NCI-H82 treated with DMSO at 0.1 percent for 48 hours (cell line): Measurements from ENCODE around the gene SETD5.

ENCODE experiments used
- DNase-seq: peaks from one replicate; lab custom pipeline; 2025; ENCODE audit not compliant: unreplicated experiment; lab: John Stamatoyannopoulos, UW

The SETD5 gene

DNA sequence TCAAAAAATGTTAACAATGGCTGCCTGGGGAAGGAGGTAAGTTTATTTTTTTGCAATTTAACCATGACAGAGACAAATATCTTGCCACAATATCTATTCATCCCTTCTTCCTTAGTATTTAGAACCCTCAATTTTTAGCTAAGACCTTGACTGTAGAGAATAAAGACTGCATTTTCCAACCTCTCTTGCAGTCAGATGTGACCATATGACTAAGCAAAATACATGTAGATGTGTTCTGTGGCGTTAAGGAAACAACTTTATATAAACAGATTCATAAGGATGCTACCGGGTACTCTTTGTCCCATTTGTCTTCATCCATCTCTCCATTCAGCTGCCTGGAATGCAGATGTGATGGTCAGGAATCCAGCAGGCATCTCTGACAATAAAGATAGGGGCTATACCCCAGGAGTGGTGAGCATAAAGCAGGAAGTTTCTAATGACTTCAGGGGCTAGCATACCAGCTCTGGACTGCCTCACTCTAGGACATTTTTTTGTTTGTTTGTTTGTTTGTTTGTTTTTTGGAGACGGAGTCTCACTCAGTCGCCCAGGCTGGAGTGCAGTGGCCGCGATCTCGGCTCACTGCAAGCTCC, 115.1 kb downstream of the SETD5 start:
- DNase-seq = no peak

DNA sequence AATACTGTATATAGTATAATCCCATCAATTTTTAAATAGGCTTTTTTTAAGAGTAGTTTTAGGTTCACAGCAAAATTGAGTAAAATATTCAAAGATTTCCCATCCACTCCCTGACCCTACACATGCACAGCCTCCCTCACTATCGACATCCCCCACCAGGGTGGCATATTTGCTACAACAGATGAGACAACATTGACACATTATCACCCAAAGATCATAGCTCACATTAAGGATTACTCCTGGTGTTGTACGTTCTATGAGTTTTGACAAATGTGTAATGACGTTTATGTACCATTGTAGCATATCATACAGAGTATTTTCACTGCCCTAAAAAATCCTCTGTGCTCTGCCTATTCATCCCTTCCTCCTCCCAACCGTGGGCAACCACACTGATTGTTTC, 116.9 kb downstream of the SETD5 start:
- DNase-seq = no peak

DNA sequence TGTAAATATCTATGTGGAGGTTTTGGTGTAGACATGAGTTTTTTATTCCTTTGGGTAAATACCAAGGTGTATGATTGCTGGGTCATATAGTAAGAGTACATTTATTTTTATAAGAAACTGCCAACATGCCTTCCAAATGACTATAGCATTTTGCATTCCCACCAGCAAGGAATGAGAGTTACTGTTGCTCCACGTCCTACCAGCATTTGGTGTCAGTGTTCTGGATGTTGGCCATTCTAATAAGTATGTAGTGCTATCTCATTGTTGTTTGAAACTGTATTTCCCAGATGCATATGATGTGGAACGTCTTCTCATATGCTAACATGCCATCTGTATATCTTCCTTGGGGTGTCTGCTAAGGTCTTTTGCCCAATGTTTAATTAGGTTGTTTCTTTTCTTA, 117.5 kb downstream of the SETD5 start:
- no peak for DNase-seq

DNA sequence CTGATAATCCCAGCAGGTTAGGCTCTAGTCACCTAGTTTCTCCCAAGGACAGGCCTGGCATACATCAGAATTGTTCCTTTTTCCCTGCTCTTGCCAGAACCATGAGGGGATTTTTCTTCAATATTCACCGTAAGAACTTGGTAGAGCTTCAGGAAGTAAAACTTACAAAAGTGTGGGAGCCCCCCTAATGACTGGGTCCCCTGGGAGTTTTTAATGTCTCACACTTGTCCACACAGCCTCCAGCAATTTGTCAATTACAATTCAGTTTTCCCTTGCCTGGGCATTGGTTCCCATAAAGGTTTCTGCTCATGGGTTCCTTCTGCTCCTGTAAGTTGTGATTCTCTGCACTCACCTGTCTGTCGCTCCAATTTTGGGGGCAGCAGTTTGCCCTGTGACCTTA, 127.7 kb downstream of the SETD5 start:
- DNase-seq = no peak
